Measurements from ENCODE around the gene OR7E24. TPM values are rescaled to one million over a fixed set of nuclear protein-coding genes. Genes with fewer than 3 reads are reported as not detected.
"Not testable (repeated sequence)": the region's sequence is repeated elsewhere in the genome, so short reads cannot be mapped to it uniquely, and the experiment has no call there.

OR7E24 gene
- total and polyA plus RNA-seq, 4 donors, result not detected

- Histone ChIP-seq H3K4me3 (ENCODE audit: low read depth in 1 of 3, low read length in 3 of 3) (no peak overlapping the region), H3K4me1 (ENCODE audit: control insufficient read depth in 4 of 4, insufficient read depth in 4 of 4, low read length in 3 of 4) (no peaks in the 10 kb centered on the region), H3K27ac (ENCODE audit: low read depth in 1 of 2, low read length in 2 of 2) (no peak overlapping the region), H3K36me3 (ENCODE audit: control insufficient read depth in 4 of 4, insufficient read depth in 3 of 4, low read depth in 1 of 4, low read length in 3 of 4) (no peaks in the 10 kb centered on the region), H3K27me3 (ENCODE audit: control insufficient read depth in 4 of 4, insufficient read depth in 4 of 4, low read length in 3 of 4) (no peaks in the 10 kb centered on the region), H3K9me3 (ENCODE audit: control insufficient read depth in 4 of 4, low read length in 3 of 4) (peaks cover 5 to 14% (median 7%) of the 10 kb centered on the region in 4 donors), H3K9ac (ENCODE audit: low read depth in 1 of 2, low read length in 2 of 2) (no peak overlapping the region)
- 71% methylated on average over 5 of the region's 5 CpGs for WGBS
- TF ChIP-seq CTCF (IDR thresholded peaks at IDR 0.05; ENCODE audit: low read depth, low read length, missing input control) (no peak), EGR1 (IDR thresholded peaks at IDR 0.05; ENCODE audit: low read depth in 2 of 2) (no peak)
- no peak for DNase-seq (ENCODE audit: low spot score)
Observed at GRCh38 chr19:9251236-9251635, 506 bp downstream of the OR7E24 start.

DNA sequence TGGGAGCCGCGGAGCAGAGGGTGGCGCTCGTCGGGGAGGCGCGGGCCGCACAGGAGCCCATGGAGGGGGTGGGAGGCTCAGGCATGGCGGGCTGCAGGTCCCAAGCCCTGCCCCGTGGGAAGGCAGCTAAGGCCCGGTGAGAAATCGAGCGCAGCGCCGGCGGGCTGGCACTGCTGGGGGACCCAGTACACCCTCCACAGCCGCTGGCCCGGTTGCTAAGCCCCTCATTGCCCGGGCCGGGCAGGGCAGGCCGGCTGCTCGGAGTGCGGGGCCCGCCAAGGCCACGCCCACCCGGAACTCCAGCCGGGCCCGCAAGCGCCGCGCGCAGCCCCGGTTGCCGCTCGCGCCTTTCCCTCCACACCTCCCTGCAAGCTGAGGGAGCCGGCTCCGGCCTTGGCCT is 32.8 kb downstream of the OR7E24 start:
- not testable (repeated sequence) for H3K36me3 ChIP-seq (ENCODE audit: control insufficient read depth in 4 of 4, insufficient read depth in 3 of 4, low read depth in 1 of 4, low read length in 3 of 4); H3K9ac ChIP-seq (ENCODE audit: low read depth in 1 of 2, low read length in 2 of 2); DNase-seq (ENCODE audit: low spot score); H3K27me3 ChIP-seq (ENCODE audit: control insufficient read depth in 4 of 4, insufficient read depth in 4 of 4, low read length in 3 of 4); H3K4me3 ChIP-seq (ENCODE audit: low read depth in 1 of 3, low read length in 3 of 3); H3K4me1 ChIP-seq (ENCODE audit: control insufficient read depth in 4 of 4, insufficient read depth in 4 of 4, low read length in 3 of 4); H3K27ac ChIP-seq (ENCODE audit: low read depth in 1 of 2, low read length in 2 of 2)
- WGBS, result 19% methylated on average over 38 of the region's 38 CpGs
- peaks cover 12 to 24% (median 16%) of the 10 kb centered on the region in 4 donors for H3K9me3 ChIP-seq (ENCODE audit: control insufficient read depth in 4 of 4, low read length in 3 of 4)

- H3K9me3 ChIP-seq (ENCODE audit: control insufficient read depth in 4 of 4, low read length in 3 of 4), result peaks cover 27 to 55% (median 31%) of the 10 kb centered on the region in 4 donors
- no peak for TF ChIP-seq GABPA (IDR thresholded peaks at IDR 0.05 in 1 of 2, conservative IDR thresholded peaks at IDR 0.05 in 1 of 2)
- no peak for TF ChIP-seq RXRA (IDR thresholded peaks at IDR 0.05)
- no peaks in the 10 kb centered on the region for H3K4me1 ChIP-seq (ENCODE audit: control insufficient read depth in 4 of 4, insufficient read depth in 4 of 4, low read length in 3 of 4)
- WGBS, result 96% methylated on average over 2 of the region's 2 CpGs
- no peak overlapping the region for H3K9ac ChIP-seq (ENCODE audit: low read depth in 1 of 2, low read length in 2 of 2)
- peak overlapping the region in 2 of 3 donors; percentile 0 to 8 for H3K4me3 ChIP-seq (ENCODE audit: low read depth in 1 of 3, low read length in 3 of 3)
- H3K27me3 ChIP-seq (ENCODE audit: control insufficient read depth in 4 of 4, insufficient read depth in 4 of 4, low read length in 3 of 4), result no peaks in the 10 kb centered on the region
- H3K27ac ChIP-seq (ENCODE audit: low read depth in 1 of 2, low read length in 2 of 2), result no peak overlapping the region
- peaks cover 0 to 12% (median 4%) of the 10 kb centered on the region in 4 donors for H3K36me3 ChIP-seq (ENCODE audit: control insufficient read depth in 4 of 4, insufficient read depth in 3 of 4, low read depth in 1 of 4, low read length in 3 of 4)
- no peak for DNase-seq (ENCODE audit: low spot score)
Observed at GRCh38 chr19:9289231-9289884, 38.6 kb downstream of the OR7E24 start.

DNA sequence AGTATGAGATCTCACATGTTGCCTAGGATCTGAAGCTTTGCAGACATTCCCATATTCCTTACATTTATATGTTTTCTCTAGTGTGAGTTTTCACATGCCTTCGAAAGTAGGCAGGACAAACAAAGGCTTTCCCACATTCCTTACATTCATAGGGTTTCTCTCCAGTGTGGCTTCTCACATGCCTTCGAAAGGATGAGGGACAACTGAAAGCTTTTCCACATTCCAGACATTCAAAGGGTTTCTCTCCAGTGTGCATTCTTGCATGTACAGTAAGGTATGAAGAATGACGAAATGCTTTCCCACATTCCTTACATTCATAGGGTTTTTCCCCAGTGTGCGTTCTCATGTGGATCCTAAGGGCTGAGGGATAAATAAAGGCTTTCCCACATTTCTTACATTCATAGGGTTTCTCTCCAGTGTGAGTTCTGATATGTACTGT is 44.7 kb downstream of the OR7E24 start:
- Histone ChIP-seq H3K27me3 (ENCODE audit: control insufficient read depth in 4 of 4, insufficient read depth in 4 of 4, low read length in 3 of 4) (no peaks in the 10 kb centered on the region), H3K36me3 (ENCODE audit: control insufficient read depth in 4 of 4, insufficient read depth in 3 of 4, low read depth in 1 of 4, low read length in 3 of 4) (peaks cover 7 to 38% (median 27%) of the 10 kb centered on the region in 4 donors), H3K4me1 (ENCODE audit: control insufficient read depth in 4 of 4, insufficient read depth in 4 of 4, low read length in 3 of 4) (no peaks in the 10 kb centered on the region), H3K4me3 (ENCODE audit: low read depth in 1 of 3, low read length in 3 of 3) (peak overlapping the region in 2 of 3 donors; percentile 6 to 55), H3K9ac (ENCODE audit: low read depth in 1 of 2, low read length in 2 of 2) (no peak overlapping the region), H3K27ac (ENCODE audit: low read depth in 1 of 2, low read length in 2 of 2) (no peak overlapping the region), H3K9me3 (ENCODE audit: control insufficient read depth in 4 of 4, low read length in 3 of 4) (peaks cover 23 to 72% (median 41%) of the 10 kb centered on the region in 4 donors)
- WGBS, result 97% methylated on average over 4 of the region's 4 CpGs
- no peak for TF ChIP-seq YY1 (IDR thresholded peaks at IDR 0.05)
- TF ChIP-seq SP1 (IDR thresholded peaks at IDR 0.05), result no peak
- no peak for TF ChIP-seq CTCF (IDR thresholded peaks at IDR 0.05; ENCODE audit: low read depth, low read length, missing input control)
- no peak for TF ChIP-seq HNF4G (IDR thresholded peaks at IDR 0.05)
- no peak for TF ChIP-seq RAD21 (IDR thresholded peaks at IDR 0.05)
- TF ChIP-seq GABPA (IDR thresholded peaks at IDR 0.05 in 1 of 2, conservative IDR thresholded peaks at IDR 0.05 in 1 of 2), result no peak
- no peak for TF ChIP-seq EGR1 (IDR thresholded peaks at IDR 0.05; ENCODE audit: low read depth in 2 of 2)
- no peak for TF ChIP-seq FOXA2 (IDR thresholded peaks at IDR 0.05)
- no peak for TF ChIP-seq HNF4A (conservative IDR thresholded peaks at IDR 0.05)
- no peak for TF ChIP-seq ZBTB33 (IDR thresholded peaks at IDR 0.05)
- no peak for TF ChIP-seq MAX (IDR thresholded peaks at IDR 0.05)
- TF ChIP-seq NR2F2 (IDR thresholded peaks at IDR 0.05), result no peak
- TF ChIP-seq ATF3 (IDR thresholded peaks at IDR 0.05), result no peak
- no peak for TF ChIP-seq FOXA1 (IDR thresholded peaks at IDR 0.05)
- no peak for DNase-seq (ENCODE audit: low spot score)

Measured in liver (tissue), 9 donors.